Effector memory CD8-positive, alpha-beta T cell (primary cell): ENCODE measurements around the gene ST6GAL1.
"Not testable (repeated sequence)": the region's sequence is repeated elsewhere in the genome, so short reads cannot be mapped to it uniquely, and the experiment has no call there.

Experiments used
- ATAC-seq: fragments of 150-1000 bp; cut with Tn5 transposase; replicated peaks from 2 replicates; pipeline ENCODE4 v1.10.0; 2021; ENCODE audit warnings: mild to moderate bottlenecking, moderate library complexity
- DNase-seq, 3 experiments: peaks; one replicate each; pipeline ENCODE4 v3.0.0; 2021
- H3K27ac Mint-ChIP-seq, 2 donors: one replicate each; pipeline ENCODE4 v1.8.0; 2022; ENCODE audit warnings: mild to moderate bottlenecking in 2 of 2, mixed read lengths in 2 of 2, moderate library complexity in 2 of 2
- H3K27me3 Mint-ChIP-seq, 2 donors: one replicate each; pipeline ENCODE4 v1.8.0; 2022; ENCODE audit warnings: mixed read lengths in 2 of 2
- H3K36me3 Mint-ChIP-seq: one replicate; pipeline ENCODE4 v1.8.0; 2022; ENCODE audit warnings: mild to moderate bottlenecking, moderate library complexity, mixed read lengths; ENCODE audit not compliant: insufficient read depth
- H3K4me1 Mint-ChIP-seq, 2 donors: one replicate each; pipeline ENCODE4 v1.8.0; 2022; ENCODE audit warnings: low read depth in 2 of 2, mixed read lengths in 2 of 2
- H3K4me3 Mint-ChIP-seq, 2 donors: one replicate each; pipeline ENCODE4 v1.8.0; 2022; ENCODE audit warnings: mild to moderate bottlenecking in 2 of 2, mixed read lengths in 2 of 2, moderate library complexity in 2 of 2
- H3K9me3 Mint-ChIP-seq, 2 donors: one replicate each; pipeline ENCODE4 v1.8.0; 2022; ENCODE audit warnings: mixed read lengths in 2 of 2

Gene ST6GAL1

DNA sequence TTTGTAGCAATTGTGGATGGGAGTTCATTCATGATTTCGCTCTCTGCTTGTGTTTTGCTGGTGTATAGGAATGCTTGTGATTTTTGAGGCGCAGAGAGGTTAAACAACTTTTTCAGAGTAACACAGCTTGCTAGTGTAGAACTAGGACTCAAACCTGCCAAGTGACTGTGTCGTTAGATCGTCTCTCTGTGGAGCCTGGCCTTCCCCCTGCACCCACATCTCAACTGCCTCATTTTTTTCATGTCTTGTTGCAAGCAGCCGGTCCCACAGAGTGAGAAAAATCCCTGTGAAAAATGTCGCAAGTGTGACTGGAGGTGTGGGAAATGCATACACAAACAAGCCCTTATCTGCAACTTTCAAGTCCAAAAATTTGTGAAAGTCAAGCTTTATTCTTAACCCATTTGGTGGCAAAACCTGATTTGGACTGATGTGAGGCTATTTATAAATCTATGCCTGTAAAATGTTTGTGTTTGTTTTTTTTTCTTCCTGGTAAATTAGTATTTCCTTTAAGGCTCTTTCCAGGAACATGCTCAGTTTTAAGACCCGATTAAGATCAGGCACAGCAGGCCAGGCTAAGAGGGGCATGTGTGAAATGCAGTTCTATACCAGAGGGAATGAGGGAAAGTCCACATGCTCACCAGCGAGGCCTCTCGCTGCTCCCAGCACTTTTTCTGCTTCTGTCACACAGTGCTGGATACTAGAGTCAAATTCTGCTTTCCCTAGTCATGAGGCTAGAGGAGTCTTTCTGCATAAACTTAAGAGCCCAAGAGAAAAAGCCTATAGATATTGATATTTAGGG lies 25.8 kb downstream of the ST6GAL1 start:
- H3K4me3 Mint-ChIP-seq = peak overlapping the region; percentile 60 to 72
- DNase-seq (peak in 1 of 3 experiments; percentile 3), ATAC-seq (peak; percentile 76)
- H3K9me3 Mint-ChIP-seq = no peaks in the 10 kb centered on the region
- peaks cover 72 to 90% of the 10 kb centered on the region in 2 donors for H3K4me1 Mint-ChIP-seq
- H3K36me3 Mint-ChIP-seq = peaks cover 16% of the 10 kb centered on the region
- peak overlapping the region; percentile 67 to 75 for H3K27ac Mint-ChIP-seq
- no peaks in the 10 kb centered on the region for H3K27me3 Mint-ChIP-seq

DNA sequence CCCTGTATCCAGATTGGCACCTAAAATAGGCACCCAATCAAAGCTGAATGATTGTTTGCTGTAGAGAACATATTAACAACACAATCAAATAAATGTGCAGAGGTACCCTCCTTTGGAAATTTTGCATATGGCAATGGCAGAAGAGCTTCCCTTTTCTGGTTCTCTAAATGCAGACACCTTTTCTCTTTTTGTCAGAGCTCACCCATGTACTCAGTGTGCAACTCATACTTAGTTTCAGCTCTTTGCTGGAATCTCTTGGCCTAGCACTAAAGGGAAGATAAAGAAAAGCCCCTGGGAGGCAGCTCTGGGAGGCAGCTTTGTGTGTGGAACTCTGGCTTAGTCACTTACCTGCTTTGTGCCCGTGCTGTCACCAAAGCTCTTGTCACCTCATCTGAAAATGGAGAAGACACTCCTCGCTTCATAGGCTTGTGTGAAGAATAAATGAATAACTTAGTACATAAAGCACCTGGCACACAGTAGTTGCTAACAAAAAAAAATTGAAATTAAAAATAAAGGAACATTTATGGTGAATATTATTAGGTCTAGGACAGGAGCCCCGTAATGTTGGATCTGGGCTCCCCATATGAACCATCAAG lies 28.8 kb downstream of the ST6GAL1 start:
- Mint-ChIP-seq H3K27me3 (no peaks in the 10 kb centered on the region), H3K36me3 (peaks cover 27% of the 10 kb centered on the region), H3K4me1 (peaks cover 61 to 84% of the 10 kb centered on the region in 2 donors), H3K27ac (peak overlapping the region; percentile 89), H3K9me3 (no peaks in the 10 kb centered on the region), H3K4me3 (no peak overlapping the region)
- ATAC-seq = no peak
- DNase-seq = no peak

DNA sequence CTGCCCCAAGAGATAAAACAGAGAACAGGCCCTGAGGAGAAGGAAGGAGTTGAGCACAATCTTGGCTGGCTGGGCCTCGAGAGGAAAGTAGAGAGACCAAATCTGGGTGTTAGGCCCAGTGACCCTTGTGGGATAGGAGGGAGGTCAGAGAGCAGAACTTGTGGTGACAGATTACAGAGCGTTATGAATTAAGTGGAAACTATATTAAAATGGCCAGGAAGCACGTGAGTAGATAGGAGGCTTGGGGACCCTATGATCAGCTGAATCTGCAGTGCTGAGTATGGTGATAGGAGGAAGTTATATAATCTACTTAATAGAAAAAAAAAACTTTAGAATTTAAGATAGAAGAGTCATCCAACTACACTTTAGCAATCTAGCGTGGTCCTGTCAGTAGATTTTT lies 30.0 kb downstream of the ST6GAL1 start:
- Mint-ChIP-seq H3K9me3 (no peaks in the 10 kb centered on the region), H3K4me3 (peak overlapping the region in 1 of 2 donors; percentile 35), H3K27me3 (no peaks in the 10 kb centered on the region), H3K4me1 (peaks cover 53 to 72% of the 10 kb centered on the region in 2 donors), H3K36me3 (peaks cover 32% of the 10 kb centered on the region), H3K27ac (peak overlapping the region; percentile 89)
- no peak for DNase-seq
- no peak for ATAC-seq

- DNase-seq (no peak), ATAC-seq (no peak)
- peaks cover 37 to 57% of the 10 kb centered on the region in 2 donors for H3K4me1 Mint-ChIP-seq
- peak overlapping the region in 1 of 2 donors; percentile 61 for H3K27ac Mint-ChIP-seq
- no peaks in the 10 kb centered on the region for H3K27me3 Mint-ChIP-seq
- H3K36me3 Mint-ChIP-seq = peaks cover 37% of the 10 kb centered on the region
- no peaks in the 10 kb centered on the region for H3K9me3 Mint-ChIP-seq
- no peak overlapping the region for H3K4me3 Mint-ChIP-seq
These were observed 32.1 kb downstream of the ST6GAL1 start for GRCh38 chr3:186962445-186962844.

DNA sequence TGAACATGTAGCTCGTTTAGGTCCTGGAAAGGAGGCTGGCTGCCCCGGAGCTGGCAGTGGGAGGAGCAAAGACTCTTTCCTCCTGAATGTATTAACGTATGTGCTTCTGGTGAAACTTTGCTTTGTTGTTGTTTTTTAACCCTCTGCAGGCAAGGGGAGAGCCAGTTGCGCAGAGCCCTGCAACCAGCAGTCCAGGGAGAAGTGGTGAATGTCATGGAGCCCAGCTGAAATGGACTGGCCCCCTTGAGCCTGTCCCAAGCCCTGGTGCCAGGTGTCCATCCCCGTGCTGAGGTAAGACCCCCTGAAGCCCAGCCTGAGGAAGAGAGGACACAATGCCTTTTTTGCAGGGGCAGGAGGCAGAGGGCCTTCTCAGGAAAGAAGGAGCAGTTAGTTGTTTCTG lies 33.3 kb downstream of the ST6GAL1 start:
- no peak overlapping the region for H3K4me3 Mint-ChIP-seq
- no peaks in the 10 kb centered on the region for H3K9me3 Mint-ChIP-seq
- peaks cover 44 to 57% of the 10 kb centered on the region in 2 donors for H3K4me1 Mint-ChIP-seq
- DNase-seq = no peak
- peaks cover 37% of the 10 kb centered on the region for H3K36me3 Mint-ChIP-seq
- no peak for ATAC-seq
- H3K27me3 Mint-ChIP-seq = no peaks in the 10 kb centered on the region
- H3K27ac Mint-ChIP-seq = peak overlapping the region; percentile 10 to 62

DNA sequence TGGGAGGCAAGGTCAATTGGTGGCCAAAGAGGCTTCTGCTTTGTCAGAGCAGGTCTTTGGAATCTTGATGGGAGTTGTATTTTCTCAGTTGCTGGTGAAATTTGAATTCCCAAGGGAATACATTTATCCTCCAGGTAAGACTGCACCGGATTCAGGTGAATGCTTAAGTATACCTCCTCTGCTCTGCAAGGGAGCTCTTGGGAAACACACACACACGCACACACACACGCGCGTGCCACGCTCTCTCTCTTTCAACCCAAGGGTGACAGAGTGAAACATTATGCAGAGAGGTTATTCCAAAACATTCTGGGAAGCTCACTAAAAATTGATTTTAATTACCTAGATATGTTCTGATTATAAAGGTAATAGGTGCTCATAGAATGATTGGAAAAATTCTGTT lies 33.7 kb downstream of the ST6GAL1 start:
- Mint-ChIP-seq H3K27ac (peak overlapping the region; percentile 10 to 62), H3K36me3 (peaks cover 41% of the 10 kb centered on the region), H3K4me1 (peaks cover 44 to 55% of the 10 kb centered on the region in 2 donors), H3K27me3 (no peaks in the 10 kb centered on the region), H3K4me3 (no peak overlapping the region), H3K9me3 (no peaks in the 10 kb centered on the region)
- ATAC-seq (no peak), DNase-seq (no peak)

GRCh38 chr3:186964616-186965015 lies 34.3 kb downstream of the ST6GAL1 start:
- H3K27me3 Mint-ChIP-seq = no peaks in the 10 kb centered on the region
- H3K4me1 Mint-ChIP-seq = peaks cover 44 to 55% of the 10 kb centered on the region in 2 donors
- H3K4me3 Mint-ChIP-seq = no peak overlapping the region
- ATAC-seq = no peak
- no peaks in the 10 kb centered on the region for H3K9me3 Mint-ChIP-seq
- peaks cover 44% of the 10 kb centered on the region for H3K36me3 Mint-ChIP-seq
- DNase-seq = no peak
- peak overlapping the region in 1 of 2 donors; percentile 62 for H3K27ac Mint-ChIP-seq

GRCh38 chr3:186965141-186965879 lies 35.0 kb downstream of the ST6GAL1 start:
- Mint-ChIP-seq H3K9me3 (no peaks in the 10 kb centered on the region), H3K36me3 (peaks cover 47% of the 10 kb centered on the region), H3K4me1 (peaks cover 37 to 50% of the 10 kb centered on the region in 2 donors), H3K4me3 (no peak overlapping the region), H3K27me3 (no peaks in the 10 kb centered on the region), H3K27ac (peak overlapping the region; percentile 58 to 67)
- no peak for DNase-seq
- ATAC-seq = no peak

- Mint-ChIP-seq H3K4me1 (peaks cover 37 to 42% of the 10 kb centered on the region in 2 donors), H3K27ac (peak overlapping the region; percentile 58 to 82)
These were observed 36.1 kb downstream of the ST6GAL1 start for GRCh38 chr3:186966406-186966805.

DNA sequence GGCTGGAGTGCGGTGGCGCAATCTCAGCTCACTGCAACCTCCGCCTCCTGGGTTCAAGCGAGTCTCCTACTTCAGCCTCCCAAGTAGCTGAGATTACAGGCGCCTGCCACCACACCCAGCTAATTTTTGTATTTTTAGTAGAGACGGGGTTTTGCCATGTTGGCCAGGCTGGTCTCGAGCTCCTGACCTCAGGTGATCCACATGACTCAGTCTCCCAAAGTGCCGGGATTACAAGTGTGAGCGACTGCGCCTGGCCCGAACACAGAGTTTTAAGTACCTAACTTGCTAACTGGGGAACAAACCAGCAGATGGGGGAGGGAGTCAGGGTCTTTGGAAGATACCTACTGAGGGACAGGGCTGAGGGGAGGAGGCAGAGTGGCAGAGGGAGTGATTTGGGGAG lies 36.9 kb downstream of the ST6GAL1 start:
- H3K4me3 Mint-ChIP-seq, ATAC-seq, DNase-seq, H3K9me3 Mint-ChIP-seq, H3K27me3 Mint-ChIP-seq: not testable (repeated sequence)
- Mint-ChIP-seq H3K27ac (peak overlapping the region; percentile 50 to 82), H3K36me3 (peaks cover 66% of the 10 kb centered on the region), H3K4me1 (peaks cover 35 to 40% of the 10 kb centered on the region in 2 donors)

More at GRCh38 chr3:186966406-186966805, 36.1 kb downstream of the ST6GAL1 start:
- no peaks in the 10 kb centered on the region for H3K27me3 Mint-ChIP-seq
- no peak for DNase-seq
- peaks cover 58% of the 10 kb centered on the region for H3K36me3 Mint-ChIP-seq
- no peak overlapping the region for H3K4me3 Mint-ChIP-seq
- H3K9me3 Mint-ChIP-seq = no peaks in the 10 kb centered on the region
- ATAC-seq = no peak

- Mint-ChIP-seq H3K4me3 (no peak overlapping the region), H3K36me3 (peaks cover 70% of the 10 kb centered on the region), H3K27me3 (no peaks in the 10 kb centered on the region), H3K27ac (peak overlapping the region; percentile 50 to 82), H3K4me1 (peaks cover 39 to 40% of the 10 kb centered on the region in 2 donors), H3K9me3 (no peaks in the 10 kb centered on the region)
- no peak for ATAC-seq
- no peak for DNase-seq
These were observed 37.4 kb downstream of the ST6GAL1 start for GRCh38 chr3:186967686-186968085.

DNA sequence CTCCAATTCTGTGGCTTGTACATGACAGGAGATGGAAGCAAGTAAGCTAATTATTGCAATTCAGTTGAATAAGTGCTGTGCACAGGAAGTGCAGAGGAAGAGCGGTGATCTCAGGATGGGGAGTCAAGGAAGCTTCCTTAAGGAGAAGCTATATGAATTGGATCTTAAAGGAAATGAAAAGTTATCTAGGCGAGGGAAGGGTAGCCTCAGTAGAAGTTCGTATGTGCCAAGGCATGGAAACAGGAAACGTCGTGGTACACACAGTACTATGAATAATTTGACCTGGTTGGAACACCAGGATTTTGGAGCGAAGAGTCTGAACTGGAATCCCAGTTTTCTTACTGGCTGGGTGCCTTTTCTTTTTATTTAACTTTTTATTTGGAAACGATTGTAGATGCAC lies 39.3 kb downstream of the ST6GAL1 start:
- no peak for DNase-seq
- no peaks in the 10 kb centered on the region for H3K9me3 Mint-ChIP-seq
- peaks cover 74% of the 10 kb centered on the region for H3K36me3 Mint-ChIP-seq
- no peak for ATAC-seq
- no peaks in the 10 kb centered on the region for H3K27me3 Mint-ChIP-seq
- H3K27ac Mint-ChIP-seq = peak overlapping the region; percentile 9 to 50
- no peak overlapping the region for H3K4me3 Mint-ChIP-seq
- H3K4me1 Mint-ChIP-seq = peaks cover 34 to 38% of the 10 kb centered on the region in 2 donors

DNA sequence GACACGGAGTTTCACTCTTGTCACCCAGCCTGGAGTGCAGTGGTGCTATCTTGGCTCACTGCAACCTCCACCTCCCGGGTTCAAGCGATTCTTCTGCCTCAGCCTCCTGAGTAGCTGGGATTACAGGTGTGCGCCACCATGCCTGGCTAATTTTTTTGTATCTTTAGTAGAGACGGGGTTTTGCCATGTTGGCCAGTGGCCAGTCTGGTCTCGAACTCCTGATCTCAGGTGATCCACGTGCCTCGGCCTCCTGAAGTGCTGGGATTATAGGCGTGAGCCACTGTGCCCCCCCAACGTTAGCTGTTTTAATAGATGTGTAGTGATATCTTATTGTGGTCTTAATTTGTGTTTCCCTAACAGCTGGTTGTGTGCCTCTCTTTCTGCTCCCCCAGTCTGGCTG lies 40.8 kb downstream of the ST6GAL1 start:
- H3K4me3 Mint-ChIP-seq, H3K27me3 Mint-ChIP-seq, H3K9me3 Mint-ChIP-seq, DNase-seq, ATAC-seq: not testable (repeated sequence)
- Mint-ChIP-seq H3K36me3 (peaks cover 75% of the 10 kb centered on the region), H3K4me1 (peaks cover 41 to 48% of the 10 kb centered on the region in 2 donors), H3K27ac (peak overlapping the region; percentile 49 to 86)
